ENCODE measurements around the gene GADL1. TPM values are rescaled to one million over a fixed set of nuclear protein-coding genes. Genes with fewer than 3 reads are reported as not detected.
A peak's percentile ranks its signal among the peaks of the same experiment; 100 is the strongest.

The GADL1 gene
- total RNA-seq, 1 donor = not detected

- no peak for TF ChIP-seq CTCF (IDR thresholded peaks at IDR 0.05; ENCODE audit: insufficient read depth, low read depth, low read length)
- DNase-seq (ENCODE audit: low read depth) = no peak
- no peak overlapping the region for H3K4me3 ChIP-seq (ENCODE audit: low read depth, low read length)
Observed at GRCh38 chr3:30752491-30752890, 142.0 kb downstream of the GADL1 start.

GRCh38 chr3:30751610-30752299 lies 142.7 kb downstream of the GADL1 start:
- TF ChIP-seq CTCF (IDR thresholded peaks at IDR 0.05; ENCODE audit: insufficient read depth, low read depth, low read length) = peak; percentile 47
- H3K4me3 ChIP-seq (ENCODE audit: low read depth, low read length) = no peak overlapping the region
- DNase-seq (ENCODE audit: low read depth) = peak; percentile 52

GRCh38 chr3:30750967-30751366 lies 143.5 kb downstream of the GADL1 start:
- no peak for TF ChIP-seq CTCF (IDR thresholded peaks at IDR 0.05; ENCODE audit: insufficient read depth, low read depth, low read length)
- DNase-seq (ENCODE audit: low read depth) = no peak
- no peak overlapping the region for H3K4me3 ChIP-seq (ENCODE audit: low read depth, low read length)

- no peak for DNase-seq (ENCODE audit: low read depth)
- H3K4me3 ChIP-seq (ENCODE audit: low read depth, low read length) = no peak overlapping the region
- TF ChIP-seq CTCF (IDR thresholded peaks at IDR 0.05; ENCODE audit: insufficient read depth, low read depth, low read length) = no peak
Observed at GRCh38 chr3:30749230-30749629, 145.2 kb downstream of the GADL1 start.

- peak; percentile 62 for TF ChIP-seq CTCF (IDR thresholded peaks at IDR 0.05; ENCODE audit: insufficient read depth, low read depth, low read length)
- H3K4me3 ChIP-seq (ENCODE audit: low read depth, low read length) = no peak overlapping the region
- DNase-seq (ENCODE audit: low read depth) = peak; percentile 83
Observed at GRCh38 chr3:30747771-30748281, 146.6 kb downstream of the GADL1 start.

- H3K4me3 ChIP-seq (ENCODE audit: low read depth, low read length) = no peak overlapping the region
- no peak for DNase-seq (ENCODE audit: low read depth)
- no peak for TF ChIP-seq CTCF (IDR thresholded peaks at IDR 0.05; ENCODE audit: insufficient read depth, low read depth, low read length)
Observed at GRCh38 chr3:30743641-30744317, 150.7 kb downstream of the GADL1 start.
